C4-2B (cell line): ENCODE results near the gene USH2A.

Experiments
- H3K27ac ChIP-seq: fragments of 450-650 bp; 2 replicates; pipeline ENCODE4 v1.5.1; 2017
- ZFX ChIP-seq: fragments of 450-650 bp; IDR thresholded peaks from 2 replicates; pipeline ENCODE4 v1.6.1; 2017
- TF ChIP-seq, protein P1 (sequence below): fragments of 450-650 bp; conservative IDR thresholded peaks from 2 replicates; pipeline ENCODE4 v1.5.1; 2017; ENCODE audit warnings: mild to moderate bottlenecking

Gene USH2A

DNA sequence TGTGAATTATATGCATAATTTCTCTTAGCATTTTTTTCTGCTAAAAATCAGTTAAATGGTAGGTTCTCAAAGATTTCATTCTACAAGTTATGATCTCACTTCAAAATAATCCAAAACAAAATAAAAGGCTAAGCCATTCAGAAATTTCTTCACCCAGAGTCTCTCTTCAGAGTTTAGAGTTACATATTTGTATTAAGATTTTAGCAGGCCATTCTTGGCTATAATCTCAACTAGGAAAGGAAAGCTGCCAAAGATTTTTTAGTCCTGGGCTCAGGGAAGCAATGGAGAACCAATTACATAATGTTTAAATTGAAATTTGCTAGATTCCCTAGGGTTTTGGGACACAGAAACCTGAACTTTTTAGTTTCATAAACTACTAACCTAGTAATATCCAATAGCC is 245.0 kb downstream of the USH2A start:
- no peak overlapping the region for H3K27ac ChIP-seq
- TF ChIP-seq ZFX: no peak
- TF ChIP-seq, protein P1, sequence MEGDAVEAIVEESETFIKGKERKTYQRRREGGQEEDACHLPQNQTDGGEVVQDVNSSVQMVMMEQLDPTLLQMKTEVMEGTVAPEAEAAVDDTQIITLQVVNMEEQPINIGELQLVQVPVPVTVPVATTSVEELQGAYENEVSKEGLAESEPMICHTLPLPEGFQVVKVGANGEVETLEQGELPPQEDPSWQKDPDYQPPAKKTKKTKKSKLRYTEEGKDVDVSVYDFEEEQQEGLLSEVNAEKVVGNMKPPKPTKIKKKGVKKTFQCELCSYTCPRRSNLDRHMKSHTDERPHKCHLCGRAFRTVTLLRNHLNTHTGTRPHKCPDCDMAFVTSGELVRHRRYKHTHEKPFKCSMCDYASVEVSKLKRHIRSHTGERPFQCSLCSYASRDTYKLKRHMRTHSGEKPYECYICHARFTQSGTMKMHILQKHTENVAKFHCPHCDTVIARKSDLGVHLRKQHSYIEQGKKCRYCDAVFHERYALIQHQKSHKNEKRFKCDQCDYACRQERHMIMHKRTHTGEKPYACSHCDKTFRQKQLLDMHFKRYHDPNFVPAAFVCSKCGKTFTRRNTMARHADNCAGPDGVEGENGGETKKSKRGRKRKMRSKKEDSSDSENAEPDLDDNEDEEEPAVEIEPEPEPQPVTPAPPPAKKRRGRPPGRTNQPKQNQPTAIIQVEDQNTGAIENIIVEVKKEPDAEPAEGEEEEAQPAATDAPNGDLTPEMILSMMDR: no peak

DNA sequence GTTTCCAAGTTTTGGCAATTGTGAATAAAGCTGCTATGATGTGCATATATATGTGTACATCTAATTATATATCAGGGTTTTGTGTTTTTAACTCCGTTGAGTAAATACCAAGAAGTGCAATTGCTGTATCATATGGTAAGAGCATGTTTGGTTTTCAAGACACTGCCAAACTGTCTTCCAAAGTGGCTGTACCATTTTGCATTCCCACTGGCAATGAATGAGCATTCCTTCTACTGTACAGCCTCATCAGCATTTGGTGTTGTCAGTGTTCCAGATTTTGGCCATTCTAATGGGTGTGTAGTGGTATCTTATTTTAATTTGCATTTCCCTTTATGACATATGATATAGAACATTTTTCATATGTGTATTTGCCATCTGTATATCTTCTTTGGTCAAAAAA is 246.3 kb downstream of the USH2A start:
- no peak overlapping the region for H3K27ac ChIP-seq
- no peak for TF ChIP-seq ZFX
- TF ChIP-seq, protein P1: no peak

DNA sequence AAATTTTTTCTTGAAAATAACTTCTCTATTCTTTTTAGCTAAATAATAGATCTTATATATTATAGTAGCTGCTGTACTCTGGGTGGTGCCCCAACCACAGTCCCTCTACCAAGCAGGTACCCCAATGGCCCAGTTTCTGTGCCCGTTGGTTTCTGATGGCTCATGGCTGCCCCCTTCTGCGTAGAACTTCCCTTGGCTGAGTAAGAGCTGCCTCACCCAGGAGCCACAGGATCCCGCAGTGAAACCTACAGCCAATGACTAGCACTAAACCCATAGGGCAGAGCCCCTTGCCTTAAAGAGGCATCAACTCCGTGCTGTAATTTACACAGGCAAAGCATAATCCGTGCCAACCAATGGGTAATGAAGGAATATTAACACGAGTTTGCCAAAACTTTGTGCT is 247.5 kb downstream of the USH2A start:
- no peak for TF ChIP-seq ZFX
- TF ChIP-seq, protein P1: no peak
- H3K27ac ChIP-seq: no peak overlapping the region

DNA sequence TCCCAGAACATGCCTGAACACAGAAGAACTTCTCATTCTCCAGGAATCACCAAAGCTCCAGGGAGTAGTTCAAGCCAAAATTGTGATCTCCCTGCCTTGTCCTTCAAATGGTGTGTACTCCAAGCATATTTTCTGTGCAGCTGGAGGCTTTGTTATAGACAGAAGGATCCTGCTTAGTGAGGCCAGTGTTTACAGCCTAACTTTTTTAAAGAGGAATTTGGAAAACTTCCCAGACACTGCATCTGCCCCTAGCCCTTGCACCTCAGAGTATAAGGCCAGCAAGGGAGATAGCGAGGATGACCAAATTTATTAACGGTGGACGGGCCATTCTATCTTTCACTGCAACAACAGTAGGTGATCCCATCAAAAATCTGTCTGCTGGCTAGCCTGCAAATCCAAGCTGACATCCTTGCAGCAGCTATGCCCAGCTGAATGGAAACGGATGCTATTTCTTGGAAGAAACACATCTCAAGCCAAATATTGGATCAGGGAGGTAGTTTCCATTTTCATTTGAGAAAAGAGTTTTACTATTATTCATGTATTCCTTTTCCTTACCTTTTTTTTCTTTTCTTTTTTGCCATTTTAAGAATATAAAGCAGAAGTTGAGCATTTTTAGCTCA is 249.8 kb downstream of the USH2A start:
- TF ChIP-seq ZFX: no peak
- TF ChIP-seq, protein P1: no peak

DNA sequence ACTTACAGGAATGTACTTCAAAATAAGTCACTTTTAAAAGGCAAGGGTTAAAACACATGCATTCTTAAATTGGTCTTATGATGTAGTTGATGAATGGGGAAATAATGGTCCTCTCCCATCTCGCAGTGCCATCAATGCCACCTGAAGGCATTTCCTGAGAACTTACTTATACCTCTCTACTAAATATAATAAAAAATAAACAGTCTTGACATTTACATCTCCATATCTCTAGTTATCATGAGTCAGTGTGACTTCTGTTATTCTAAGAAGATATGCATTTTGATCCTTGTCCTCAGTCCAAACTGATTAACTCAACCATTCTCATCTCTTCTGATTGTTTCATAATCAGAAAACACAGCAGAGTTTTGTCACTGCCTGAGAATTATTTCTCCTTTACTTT is 253.9 kb downstream of the USH2A start:
- TF ChIP-seq ZFX: no peak
- TF ChIP-seq, protein P1: no peak
- no peak overlapping the region for H3K27ac ChIP-seq

More for the DNA sequence above, 249.8 kb downstream of the USH2A start:
- no peak overlapping the region for H3K27ac ChIP-seq

DNA sequence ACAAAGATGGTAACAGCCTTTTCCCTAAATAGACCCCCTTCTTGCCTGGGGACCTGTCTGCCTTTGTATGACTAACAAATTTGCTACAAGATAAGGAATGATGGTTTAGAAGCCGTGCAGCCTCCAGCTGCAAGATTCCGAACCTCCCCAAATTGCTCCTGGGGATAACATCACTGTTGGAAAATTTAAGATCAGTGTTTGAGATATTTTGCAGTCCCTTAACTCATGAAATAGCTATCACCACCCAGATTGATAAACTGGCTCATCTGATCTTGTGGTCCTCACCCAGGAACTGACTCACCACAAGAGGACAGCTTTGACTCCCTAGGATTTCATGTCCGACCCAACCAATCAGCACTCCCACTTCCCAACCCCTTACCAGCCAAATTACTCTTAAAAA is 254.7 kb downstream of the USH2A start:
- no peak overlapping the region for H3K27ac ChIP-seq
- no peak for TF ChIP-seq ZFX
- TF ChIP-seq, protein P1: no peak

- H3K27ac ChIP-seq: no peak overlapping the region
- TF ChIP-seq, protein P1: no peak
- TF ChIP-seq ZFX: no peak
Observed at GRCh38 chr1:216154063-216154462, 269.2 kb downstream of the USH2A start.
